Measurements from ENCODE around the gene SSH2. TPM values are rescaled to one million over a fixed set of nuclear protein-coding genes. Genes with fewer than 3 reads are reported as not detected.

SSH2 gene
- total and polyA plus RNA-seq, 2 of the 13 experiments (the other 11 are each of a cell fraction or from before 2014, with no cell fraction given) = 6.0 to 6.4 TPM

GRCh38 chr17:29613352-29613837, 316.6 kb downstream of the SSH2 start (continued):
- TF ChIP-seq, protein P1, sequence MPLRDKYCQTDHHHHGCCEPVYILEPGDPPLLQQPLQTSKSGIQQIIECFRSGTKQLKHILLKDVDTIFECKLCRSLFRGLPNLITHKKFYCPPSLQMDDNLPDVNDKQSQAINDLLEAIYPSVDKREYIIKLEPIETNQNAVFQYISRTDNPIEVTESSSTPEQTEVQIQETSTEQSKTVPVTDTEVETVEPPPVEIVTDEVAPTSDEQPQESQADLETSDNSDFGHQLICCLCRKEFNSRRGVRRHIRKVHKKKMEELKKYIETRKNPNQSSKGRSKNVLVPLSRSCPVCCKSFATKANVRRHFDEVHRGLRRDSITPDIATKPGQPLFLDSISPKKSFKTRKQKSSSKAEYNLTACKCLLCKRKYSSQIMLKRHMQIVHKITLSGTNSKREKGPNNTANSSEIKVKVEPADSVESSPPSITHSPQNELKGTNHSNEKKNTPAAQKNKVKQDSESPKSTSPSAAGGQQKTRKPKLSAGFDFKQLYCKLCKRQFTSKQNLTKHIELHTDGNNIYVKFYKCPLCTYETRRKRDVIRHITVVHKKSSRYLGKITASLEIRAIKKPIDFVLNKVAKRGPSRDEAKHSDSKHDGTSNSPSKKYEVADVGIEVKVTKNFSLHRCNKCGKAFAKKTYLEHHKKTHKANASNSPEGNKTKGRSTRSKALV (CRISPR knock-in tag; IDR thresholded peaks at IDR 0.05) = peak; percentile 99
- TF ChIP-seq ZBTB8A (CRISPR knock-in tag; IDR thresholded peaks at IDR 0.05; ENCODE audit: borderline replicate concordance, low read depth) (no peak), ZNF383 (CRISPR knock-in tag; IDR thresholded peaks at IDR 0.05; ENCODE audit: borderline replicate concordance) (no peak), ZNF777 (CRISPR knock-in tag; IDR thresholded peaks at IDR 0.05) (peak; percentile 85), SRY (CRISPR knock-in tag; IDR thresholded peaks at IDR 0.05) (no peak), ZNF576 (CRISPR knock-in tag; IDR thresholded peaks at IDR 0.05) (no peak), ZBTB33 (CRISPR knock-in tag; IDR thresholded peaks at IDR 0.05) (0 out of 2 replicates have a peak, but pooled peaks have one; percentile 6), ATF1 (CRISPR knock-in tag; IDR thresholded peaks at IDR 0.05) (no peak), ZNF891 (CRISPR knock-in tag; IDR thresholded peaks at IDR 0.05) (peak; percentile 31; the same call in 1 of the 2 replicates), SMAD9 (CRISPR knock-in tag; IDR thresholded peaks at IDR 0.05) (0 out of 2 replicates have a peak, but pooled peaks have one; percentile 47), ZMAT3 (CRISPR knock-in tag; conservative IDR thresholded peaks at IDR 0.05) (peak; percentile 64; the same call in 1 of the 2 replicates), CEBPG (CRISPR knock-in tag; IDR thresholded peaks at IDR 0.05) (no peak), BATF2 (CRISPR knock-in tag; IDR thresholded peaks at IDR 0.05) (peak; percentile 76), MIXL1 (CRISPR knock-in tag; IDR thresholded peaks at IDR 0.05) (peak; percentile 12; the same call in 1 of the 2 replicates), KLF6 (CRISPR knock-in tag; IDR thresholded peaks at IDR 0.05) (peak; percentile 74; the same call in 1 of the 2 replicates), ZSCAN9 (CRISPR knock-in tag; IDR thresholded peaks at IDR 0.05; ENCODE audit: borderline replicate concordance) (no peak), LBX2 (CRISPR knock-in tag; IDR thresholded peaks at IDR 0.05; ENCODE audit: borderline replicate concordance) (peak; percentile 77; the same call in 1 of the 2 replicates), ZNF580 (CRISPR knock-in tag; IDR thresholded peaks at IDR 0.05; ENCODE audit: borderline replicate concordance, low read depth) (peak; percentile 68)
- TF ChIP-seq, protein P2, sequence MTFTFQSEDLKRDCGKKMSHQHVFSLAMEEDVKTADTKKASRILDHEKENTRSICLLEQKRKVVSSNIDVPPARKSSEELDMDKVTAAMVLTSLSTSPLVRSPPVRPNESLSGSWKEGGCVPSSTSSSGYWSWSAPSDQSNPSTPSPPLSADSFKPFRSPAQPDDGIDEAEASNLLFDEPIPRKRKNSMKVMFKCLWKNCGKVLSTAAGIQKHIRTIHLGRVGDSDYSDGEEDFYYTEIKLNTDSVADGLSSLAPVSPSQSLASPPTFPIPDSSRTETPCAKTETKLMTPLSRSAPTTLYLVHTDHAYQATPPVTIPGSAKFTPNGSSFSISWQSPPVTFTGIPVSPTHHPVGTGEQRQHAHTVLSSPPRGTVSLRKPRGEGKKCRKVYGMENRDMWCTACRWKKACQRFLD (CRISPR knock-in tag; IDR thresholded peaks at IDR 0.05; ENCODE audit: borderline replicate concordance) = peak; percentile 88; the same call in 1 of the 2 replicates
- TF ChIP-seq, protein P3, sequence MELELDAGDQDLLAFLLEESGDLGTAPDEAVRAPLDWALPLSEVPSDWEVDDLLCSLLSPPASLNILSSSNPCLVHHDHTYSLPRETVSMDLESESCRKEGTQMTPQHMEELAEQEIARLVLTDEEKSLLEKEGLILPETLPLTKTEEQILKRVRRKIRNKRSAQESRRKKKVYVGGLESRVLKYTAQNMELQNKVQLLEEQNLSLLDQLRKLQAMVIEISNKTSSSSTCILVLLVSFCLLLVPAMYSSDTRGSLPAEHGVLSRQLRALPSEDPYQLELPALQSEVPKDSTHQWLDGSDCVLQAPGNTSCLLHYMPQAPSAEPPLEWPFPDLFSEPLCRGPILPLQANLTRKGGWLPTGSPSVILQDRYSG (CRISPR knock-in tag; IDR thresholded peaks at IDR 0.05) = no peak
- TF ChIP-seq, protein P4, sequence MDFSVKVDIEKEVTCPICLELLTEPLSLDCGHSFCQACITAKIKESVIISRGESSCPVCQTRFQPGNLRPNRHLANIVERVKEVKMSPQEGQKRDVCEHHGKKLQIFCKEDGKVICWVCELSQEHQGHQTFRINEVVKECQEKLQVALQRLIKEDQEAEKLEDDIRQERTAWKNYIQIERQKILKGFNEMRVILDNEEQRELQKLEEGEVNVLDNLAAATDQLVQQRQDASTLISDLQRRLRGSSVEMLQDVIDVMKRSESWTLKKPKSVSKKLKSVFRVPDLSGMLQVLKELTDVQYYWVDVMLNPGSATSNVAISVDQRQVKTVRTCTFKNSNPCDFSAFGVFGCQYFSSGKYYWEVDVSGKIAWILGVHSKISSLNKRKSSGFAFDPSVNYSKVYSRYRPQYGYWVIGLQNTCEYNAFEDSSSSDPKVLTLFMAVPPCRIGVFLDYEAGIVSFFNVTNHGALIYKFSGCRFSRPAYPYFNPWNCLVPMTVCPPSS (IDR thresholded peaks at IDR 0.05) = no peak

Data from HepG2 (cell line).